ENCODE data around the gene ZKSCAN7.

DNA sequence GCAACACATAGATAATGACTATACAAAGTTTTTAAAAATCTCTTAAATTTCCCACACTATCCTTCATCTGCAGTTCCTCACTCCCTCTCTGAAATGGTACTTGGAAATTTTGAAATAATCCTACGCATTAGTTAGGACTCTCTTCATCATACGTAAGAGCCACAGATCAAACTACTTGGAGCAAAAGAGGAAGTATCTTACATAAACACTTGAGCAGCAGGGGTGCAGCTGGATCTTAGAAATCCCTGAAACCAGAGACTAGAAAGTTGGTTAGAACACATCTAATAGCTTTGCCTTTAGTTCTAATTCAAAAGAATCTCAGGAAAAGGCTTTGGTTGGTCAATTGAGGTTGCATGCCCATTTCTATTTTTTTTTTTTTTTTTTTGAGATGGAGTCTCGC, 38.8 kb upstream of the ZKSCAN7 start:
- TF ChIP-seq CTCF (IDR thresholded peaks at IDR 0.05 in 8 of 11, conservative IDR thresholded peaks at IDR 0.05 in 3 of 11) (no peak), POLR2A (IDR thresholded peaks at IDR 0.05) (no peak), POLR2AphosphoS5 (IDR thresholded peaks at IDR 0.05) (no peak)
